Measurements from ENCODE around the gene FBXW8.

GRCh38 chr12:116920939-116921338 lies 10.2 kb downstream of the FBXW8 start:
- TF ChIP-seq POLR2AphosphoS5 (IDR thresholded peaks at IDR 0.05; ENCODE audit: low read depth, low read length) (no peak), REST (IDR thresholded peaks at IDR 0.05; ENCODE audit: insufficient read depth in 1 of 2, low read depth in 2 of 2, low read length in 2 of 2) (no peak)
